Activated CD8-positive, alpha-beta memory T cell treated with anti-CD3 and anti-CD28 coated beads for 24 hours (primary cell): ENCODE data around the gene TJP3.

Experiments used
- DNase-seq: peaks from one replicate; pipeline ENCODE4 v3.0.0-alpha.2; 2020

The TJP3 gene

DNA sequence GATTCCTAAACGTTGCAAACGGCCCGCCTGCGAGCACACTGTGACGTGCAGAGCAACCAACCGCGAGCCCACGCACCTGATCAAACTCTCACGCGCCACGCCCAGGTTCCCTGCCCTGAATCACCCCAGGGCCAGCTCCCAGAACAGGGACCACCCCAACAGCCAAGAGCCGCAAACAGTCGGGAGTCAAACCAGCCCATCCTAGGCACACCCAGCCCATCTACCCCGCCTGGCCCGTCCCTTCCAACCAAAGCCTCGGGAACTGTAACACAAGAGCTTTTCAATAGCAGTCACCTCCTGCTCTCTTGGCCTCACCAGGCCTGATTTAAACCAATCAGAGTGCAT, 16.8 kb upstream of the TJP3 start:
- no peak for DNase-seq

DNA sequence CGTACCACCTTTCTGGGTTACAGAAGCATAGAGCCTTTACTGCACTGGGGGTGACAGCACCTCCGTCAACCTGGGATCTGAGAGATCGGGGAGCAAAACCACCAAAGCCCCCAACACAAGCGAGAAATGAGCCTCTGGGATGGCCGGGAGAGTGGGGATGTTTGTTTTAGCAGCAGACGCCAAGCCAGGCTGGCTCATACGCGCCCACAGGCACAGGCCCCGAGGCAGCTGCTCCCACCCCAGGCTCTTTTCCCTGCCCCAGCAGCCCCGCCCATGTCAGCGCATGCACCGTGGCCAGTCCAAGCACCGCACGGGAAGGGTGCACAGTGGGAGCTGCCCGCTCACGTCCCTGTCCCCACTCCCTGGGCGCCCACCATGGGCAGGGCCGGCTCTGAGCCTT, 16.5 kb upstream of the TJP3 start:
- DNase-seq, result no peak

GRCh38 chr19:3692141-3693024, 15.8 kb upstream of the TJP3 start:
- peak; percentile 80 for DNase-seq

DNA sequence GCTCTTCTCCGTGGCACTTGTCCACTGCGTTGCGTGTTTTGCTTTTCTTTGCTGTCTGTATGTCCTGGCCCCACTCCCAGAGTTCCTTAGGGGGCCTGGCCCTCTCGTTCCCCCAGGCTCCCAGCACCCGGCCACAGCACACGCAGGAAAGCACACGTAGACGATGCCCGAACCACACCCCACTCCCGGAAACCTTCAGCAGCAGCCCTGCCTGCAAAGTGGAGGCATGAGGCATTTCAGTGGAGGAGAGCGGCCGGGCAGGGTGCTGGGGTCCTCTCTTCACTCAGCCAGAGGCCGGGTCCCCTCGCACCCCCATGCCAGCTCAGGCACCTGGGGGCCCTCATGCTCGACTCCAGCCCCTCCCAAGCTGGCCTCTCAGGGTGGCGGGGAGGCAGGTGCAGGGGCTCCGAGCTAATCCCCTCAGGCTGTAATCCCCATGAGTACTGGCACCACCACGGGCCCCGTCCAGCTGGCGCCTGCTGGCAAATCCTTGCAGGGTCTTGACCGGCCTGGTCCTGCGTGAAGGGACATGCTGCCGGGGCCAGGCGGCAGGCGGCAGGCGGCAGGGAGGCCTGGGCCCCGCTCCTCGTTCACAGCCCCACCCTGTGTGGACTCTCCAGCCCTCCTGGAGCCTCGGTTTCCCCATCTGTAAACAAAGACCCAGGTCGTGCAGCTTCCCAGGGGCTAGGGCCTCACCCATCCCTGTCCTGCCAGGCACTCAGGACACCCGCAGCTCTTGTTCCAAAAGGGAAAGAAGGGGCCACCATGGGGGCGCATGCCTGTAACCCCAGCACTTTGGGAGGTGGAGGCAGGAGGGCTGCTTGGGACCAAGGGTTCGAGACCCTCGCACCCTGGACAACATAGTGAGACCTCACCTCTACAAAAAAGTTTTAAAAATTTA, 14.9 kb upstream of the TJP3 start:
- DNase-seq, result no peak

DNA sequence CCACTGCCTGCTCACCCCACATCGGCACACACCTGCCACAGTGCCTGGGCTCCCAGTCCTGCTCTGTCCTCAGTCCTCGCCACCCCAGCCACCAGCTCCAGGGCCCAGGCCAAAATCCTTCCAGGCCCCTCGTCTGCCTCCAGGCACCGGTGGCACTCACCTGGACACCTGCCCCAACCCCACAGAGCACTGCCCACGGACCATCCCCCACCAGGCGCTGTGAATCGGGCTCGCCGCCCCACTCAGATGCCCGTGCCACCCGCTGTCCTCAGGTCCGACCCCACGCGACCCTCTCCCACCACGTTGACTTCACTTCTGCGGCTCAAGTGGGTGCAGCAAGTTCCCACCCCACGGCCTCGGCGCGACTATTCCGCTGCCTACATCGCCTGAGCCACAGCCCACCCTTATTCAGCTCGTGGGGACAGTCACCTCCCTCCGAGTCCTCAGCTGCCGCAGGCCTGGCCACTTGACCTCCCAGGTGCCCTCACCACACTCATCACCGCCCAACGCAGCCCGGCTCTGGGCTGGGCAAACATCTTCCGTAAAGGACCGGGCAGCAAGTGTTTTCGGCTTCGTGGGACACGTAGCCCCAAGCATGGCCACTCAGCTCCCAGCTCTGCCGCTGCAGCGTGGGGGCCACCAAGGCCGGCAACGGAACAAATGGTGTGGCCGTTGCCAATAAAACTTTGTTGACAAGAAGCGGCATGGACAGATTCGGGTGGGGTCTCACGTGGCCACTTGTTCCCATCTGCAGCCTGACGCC, 13.6 kb upstream of the TJP3 start:
- DNase-seq, result no peak

GRCh38 chr19:3695124-3695733, 13.0 kb upstream of the TJP3 start:
- no peak for DNase-seq

GRCh38 chr19:3695986-3696659, 12.1 kb upstream of the TJP3 start:
- no peak for DNase-seq

- no peak for DNase-seq
These were observed 11.6 kb upstream of the TJP3 start for GRCh38 chr19:3696660-3696995.

- no peak for DNase-seq
These were observed 11.1 kb upstream of the TJP3 start for GRCh38 chr19:3697094-3697493.

DNA sequence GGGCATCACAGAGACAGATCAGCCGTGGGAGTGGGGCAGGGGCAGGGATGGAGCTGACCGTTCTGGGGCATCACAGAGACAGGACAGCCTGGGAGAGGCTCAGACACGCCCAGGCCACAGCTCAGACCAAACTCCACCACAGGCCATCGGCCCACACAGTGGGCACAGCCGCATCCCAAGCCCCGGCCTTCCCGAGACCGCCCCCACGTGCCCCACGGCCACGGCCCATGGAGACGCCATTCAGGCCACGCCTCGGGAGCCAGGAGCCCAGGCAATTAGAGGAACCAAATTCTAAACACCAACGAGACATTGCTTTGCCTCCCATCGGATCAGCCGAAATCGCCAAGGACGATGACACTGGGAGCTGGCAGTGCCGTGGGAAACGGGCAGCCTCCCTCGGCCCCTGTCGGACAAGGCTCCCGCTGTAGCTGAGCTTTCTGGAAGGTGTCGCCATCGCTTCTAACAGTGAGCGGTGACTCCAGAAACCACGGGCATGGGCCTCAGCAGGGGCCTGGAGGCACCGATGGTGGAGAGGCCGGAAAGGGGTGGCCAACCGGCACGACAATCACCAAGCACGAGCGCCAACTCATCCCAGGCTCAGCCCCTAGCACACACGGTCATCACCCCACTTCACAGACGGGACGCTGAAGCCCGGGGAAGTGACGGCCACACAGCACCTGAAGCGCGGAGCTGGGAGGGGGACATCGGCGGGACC, 10.4 kb upstream of the TJP3 start:
- no peak for DNase-seq

- no peak for DNase-seq
These were observed 9.7 kb upstream of the TJP3 start for GRCh38 chr19:3698386-3698950.

- no peak for DNase-seq
These were observed 9.0 kb upstream of the TJP3 start for GRCh38 chr19:3698974-3699740.

DNA sequence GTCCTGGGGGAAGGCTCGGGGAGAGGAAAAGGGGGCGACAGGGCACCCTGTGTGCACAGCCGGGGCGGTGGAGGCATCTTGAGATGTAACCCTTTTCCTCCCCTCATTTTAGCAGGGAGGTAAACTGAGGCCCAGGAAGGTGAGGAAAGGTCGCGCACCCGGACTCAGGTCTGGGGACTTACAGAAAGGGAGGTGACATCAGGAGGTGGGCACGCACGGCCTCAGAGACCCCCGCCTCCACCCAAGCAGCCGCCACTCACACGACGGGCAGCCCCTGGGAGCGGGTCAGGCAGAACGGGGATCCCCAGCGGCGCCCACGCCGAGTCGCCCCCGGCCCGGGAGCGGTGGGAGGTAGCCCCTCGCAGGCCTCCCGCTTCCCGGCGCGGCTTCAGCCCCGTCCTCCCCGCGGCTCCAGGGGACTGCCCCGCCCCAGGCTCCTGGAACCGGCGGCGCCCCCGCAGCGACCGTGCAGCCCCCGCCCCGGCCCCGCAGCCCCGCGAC, 8.4 kb upstream of the TJP3 start:
- DNase-seq, result peak; percentile 70

DNA sequence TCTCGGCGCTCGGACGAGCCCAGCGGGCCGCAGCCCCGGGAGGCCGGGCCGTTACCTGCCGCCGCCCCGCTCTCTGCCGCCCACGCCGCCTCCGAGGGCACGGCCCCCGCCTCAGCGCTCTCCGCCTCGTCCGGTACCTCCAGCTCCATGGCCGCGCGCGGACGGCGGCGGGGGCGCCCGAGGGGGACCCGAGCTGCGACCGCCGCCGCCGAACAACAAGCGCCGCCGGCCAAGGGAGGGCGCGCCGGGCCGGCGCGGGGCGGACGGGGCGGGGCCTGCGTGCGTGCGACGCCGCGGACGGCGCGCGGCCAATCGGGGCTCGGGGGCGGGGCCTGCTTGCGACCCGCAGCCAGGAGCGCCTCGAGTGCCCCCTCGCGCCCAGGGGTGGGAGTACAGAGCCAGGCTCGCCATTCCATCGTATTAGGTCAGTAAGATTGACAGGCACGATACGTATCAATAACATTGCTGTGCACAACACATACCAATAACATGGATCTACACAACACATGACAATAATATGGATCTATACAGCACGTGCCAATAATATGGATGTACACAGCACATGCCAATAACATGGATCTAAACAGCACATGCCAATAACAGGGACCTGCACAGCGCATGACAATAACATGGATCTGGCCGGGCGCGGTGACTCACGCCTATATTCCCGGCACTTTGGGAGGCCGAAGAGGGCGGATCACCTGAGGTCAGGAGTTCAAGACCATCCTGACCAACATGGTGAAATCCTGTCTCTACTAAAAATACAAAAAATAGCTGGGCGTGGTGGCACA, 7.7 kb upstream of the TJP3 start, which contains the start of gene PIP5K1C:
Gene PIP5K1C (minus strand): TSS at position 227 of the 791 bp plus-strand sequence. CDS start 78 bp downstream, at position 149.
- peak; percentile 98 for DNase-seq

DNA sequence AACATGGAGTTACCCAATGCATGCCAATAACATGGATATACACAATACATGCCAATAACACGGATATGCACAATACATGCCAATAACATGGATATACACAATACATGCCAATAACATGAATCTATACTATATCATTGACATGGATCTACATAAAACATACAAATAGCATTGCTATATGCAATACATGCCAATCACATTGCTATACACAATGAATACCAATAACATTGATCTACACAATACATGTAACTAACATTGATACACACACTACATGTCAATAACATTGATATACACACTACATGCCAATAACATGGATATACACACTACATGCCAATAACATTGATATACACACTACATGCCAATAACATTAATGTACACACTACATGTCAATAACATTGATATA, 7.0 kb upstream of the TJP3 start:
- DNase-seq, result no peak

GRCh38 chr19:3707868-3708206, 347 bp upstream of the TJP3 start:
- no peak for DNase-seq

GRCh38 chr19:3710265-3710812, 2.2 kb downstream of the TJP3 start:
- no peak for DNase-seq

- DNase-seq, result no peak
These were observed 4.8 kb downstream of the TJP3 start for GRCh38 chr19:3712663-3713611.
